ENCODE results near the gene OSBPL9. TPM values are rescaled to one million over a fixed set of nuclear protein-coding genes. Genes with fewer than 3 reads are reported as not detected.
"Not testable (repeated sequence)": the region's sequence is repeated elsewhere in the genome, so short reads cannot be mapped to it uniquely, and the experiment has no call there.

The OSBPL9 gene
- total RNA-seq, 1 donor from 2014 or later: 78.7 TPM

GRCh38 chr1:51699391-51699790 is 82.5 kb downstream of the OSBPL9 start:
- FAIRE-seq (no peak), DNase-seq (ENCODE audit: low spot score in 2 of 2) (no peak)

DNA sequence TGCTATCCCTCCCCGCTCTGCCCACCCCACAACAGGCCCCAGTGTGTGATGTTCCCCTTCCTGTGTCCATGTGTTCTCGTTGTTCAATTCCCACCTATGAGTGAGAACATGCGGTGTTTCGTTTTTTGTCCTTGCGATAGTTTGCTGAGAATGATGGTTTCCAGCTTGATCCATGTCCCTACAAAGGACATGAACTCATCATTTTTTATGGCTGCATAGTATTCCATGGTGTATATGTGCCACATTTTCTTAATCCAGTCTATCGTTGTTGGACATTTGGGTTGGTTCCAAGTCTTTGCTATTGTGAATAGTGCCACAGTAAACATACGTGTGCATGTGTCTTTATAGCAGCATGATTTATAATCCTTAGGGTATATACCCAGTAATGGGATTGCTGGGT is 84.9 kb downstream of the OSBPL9 start:
- not testable (repeated sequence) for FAIRE-seq; DNase-seq (ENCODE audit: low spot score in 2 of 2)

- DNase-seq (ENCODE audit: low spot score in 2 of 2); FAIRE-seq: not testable (repeated sequence)
Observed at GRCh38 chr1:51702220-51702619, 85.3 kb downstream of the OSBPL9 start.

GRCh38 chr1:51705035-51705434 is 88.1 kb downstream of the OSBPL9 start:
- no peak for FAIRE-seq
- no peak for DNase-seq (ENCODE audit: low spot score in 2 of 2)

DNA sequence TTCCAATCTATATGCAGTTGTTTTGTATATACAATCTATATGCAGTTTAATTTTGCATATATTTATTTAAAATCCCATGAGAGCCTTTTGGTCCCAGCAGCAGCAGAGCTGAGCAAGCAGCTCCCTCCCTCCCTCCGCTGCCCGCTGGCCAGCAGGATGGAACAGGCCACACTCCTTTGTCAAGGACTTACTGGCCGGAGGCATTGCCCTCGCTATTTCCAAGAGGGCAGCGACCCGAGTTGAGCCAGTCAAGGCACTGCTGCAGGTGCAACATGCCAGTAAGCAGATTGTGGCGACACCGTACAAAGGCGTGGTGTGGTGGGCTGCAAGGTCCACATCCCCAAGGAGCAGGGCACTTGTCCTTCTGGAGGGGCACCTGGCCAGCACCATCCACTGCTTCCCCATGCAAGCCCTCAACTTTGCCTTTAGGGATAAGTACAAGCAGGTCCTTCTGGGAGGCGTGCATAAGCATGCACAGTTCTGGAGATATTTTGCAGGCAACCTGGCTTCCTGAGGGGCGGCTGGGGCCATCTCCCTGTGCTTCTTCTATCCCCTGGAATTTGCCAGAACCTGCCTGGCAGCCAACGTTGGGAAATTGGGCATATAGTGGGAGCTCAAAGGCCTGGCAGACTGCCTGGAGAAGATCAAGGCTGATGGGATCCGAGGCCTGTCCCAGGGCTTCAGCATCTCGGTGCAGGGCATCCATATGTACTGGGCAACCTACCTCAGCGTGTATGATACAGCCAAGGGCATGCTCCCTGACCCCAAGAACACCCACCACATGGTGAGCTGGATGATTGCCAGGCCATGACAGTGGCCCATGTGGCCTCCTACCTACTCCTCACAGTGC is 92.2 kb downstream of the OSBPL9 start:
- DNase-seq (ENCODE audit: low spot score in 2 of 2): no peak
- no peak for FAIRE-seq

DNA sequence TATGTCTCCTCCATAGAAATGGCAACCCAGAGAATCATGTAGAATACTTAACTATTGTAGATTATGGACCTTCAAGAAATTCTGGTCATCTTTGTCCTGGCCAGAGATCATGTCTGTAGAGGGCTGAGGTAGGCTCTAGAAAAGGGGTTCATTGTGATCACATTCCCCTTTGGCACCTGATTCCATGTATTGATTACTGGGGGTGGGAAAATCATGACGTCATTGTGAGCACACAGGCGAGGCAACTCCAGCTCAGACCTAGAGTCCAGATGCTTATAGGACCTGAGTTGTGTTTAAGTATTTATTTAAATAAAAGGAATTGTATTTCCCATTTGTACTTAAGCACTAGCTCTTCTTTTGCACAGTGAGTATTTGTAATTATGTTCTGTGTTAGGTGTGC is 93.1 kb downstream of the OSBPL9 start:
- FAIRE-seq (no peak), DNase-seq (ENCODE audit: low spot score in 2 of 2) (no peak)

- FAIRE-seq (peak; percentile 49), DNase-seq (ENCODE audit: low spot score in 2 of 2) (no peak)
Observed at GRCh38 chr1:51712590-51712989, 95.7 kb downstream of the OSBPL9 start.

DNA sequence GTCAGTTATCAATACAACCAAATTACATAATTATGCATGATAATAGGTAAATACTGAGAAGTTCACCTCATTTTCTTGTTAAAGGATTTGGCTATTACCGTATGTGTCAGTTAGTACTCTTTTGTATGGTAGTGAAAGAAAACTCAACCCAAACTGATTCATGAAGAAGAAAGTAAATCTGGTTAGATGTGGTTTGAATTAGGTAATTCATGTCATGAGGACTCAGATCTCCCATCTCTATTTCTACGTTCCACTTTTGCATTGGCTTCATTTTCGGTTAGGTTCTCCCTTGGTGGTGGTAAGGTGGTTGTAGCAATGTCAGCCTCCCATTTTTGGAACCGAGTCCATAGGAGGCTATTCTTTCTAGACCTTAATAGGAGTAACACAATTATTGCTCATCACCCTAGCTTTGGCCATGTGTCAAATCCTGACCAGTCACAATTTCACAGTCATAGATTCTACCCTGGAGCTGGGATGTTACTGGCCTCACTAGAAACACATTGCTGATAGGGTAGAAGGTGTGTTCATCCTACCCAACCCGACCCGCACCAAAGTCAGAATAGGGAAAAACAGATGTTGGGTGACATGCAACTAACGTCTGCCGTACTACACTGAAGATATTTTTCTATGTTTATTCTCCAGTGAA is 97.6 kb downstream of the OSBPL9 start:
- DNase-seq (ENCODE audit: low spot score in 2 of 2): no peak
- FAIRE-seq: no peak

- no peak for DNase-seq (ENCODE audit: low spot score in 2 of 2)
- no peak for FAIRE-seq
Observed at GRCh38 chr1:51715369-51715768, 98.5 kb downstream of the OSBPL9 start.

GRCh38 chr1:51716746-51717145 is 99.9 kb downstream of the OSBPL9 start:
- DNase-seq (ENCODE audit: low spot score in 2 of 2) (no peak), FAIRE-seq (no peak)

- FAIRE-seq: no peak
- no peak for DNase-seq (ENCODE audit: low spot score in 2 of 2)
Observed at GRCh38 chr1:51717842-51718241, 101.0 kb downstream of the OSBPL9 start.

DNA sequence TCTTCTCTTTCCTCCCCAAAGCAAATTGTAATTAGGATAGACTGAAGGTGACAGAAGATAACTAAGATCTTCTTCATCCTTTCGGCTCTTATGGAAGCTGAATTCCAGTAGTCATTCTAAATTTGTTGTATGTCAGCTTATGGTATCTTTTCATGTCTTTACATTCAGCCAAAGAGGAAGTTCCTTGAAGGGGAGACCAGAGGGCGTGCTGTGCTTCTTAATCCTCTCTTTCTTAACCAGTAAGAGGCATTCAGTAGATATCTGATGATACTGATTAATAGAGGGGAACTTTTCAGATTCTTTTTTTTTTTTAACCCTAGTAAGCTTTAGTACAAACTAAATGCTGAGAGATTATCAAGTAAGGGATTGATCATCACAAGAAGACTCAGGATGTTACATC is 102.3 kb downstream of the OSBPL9 start:
- FAIRE-seq: no peak
- no peak for DNase-seq (ENCODE audit: low spot score in 2 of 2)

GRCh38 chr1:51724797-51725196 is 107.9 kb downstream of the OSBPL9 start:
- DNase-seq (ENCODE audit: low spot score in 2 of 2) (no peak), FAIRE-seq (no peak)

DNA sequence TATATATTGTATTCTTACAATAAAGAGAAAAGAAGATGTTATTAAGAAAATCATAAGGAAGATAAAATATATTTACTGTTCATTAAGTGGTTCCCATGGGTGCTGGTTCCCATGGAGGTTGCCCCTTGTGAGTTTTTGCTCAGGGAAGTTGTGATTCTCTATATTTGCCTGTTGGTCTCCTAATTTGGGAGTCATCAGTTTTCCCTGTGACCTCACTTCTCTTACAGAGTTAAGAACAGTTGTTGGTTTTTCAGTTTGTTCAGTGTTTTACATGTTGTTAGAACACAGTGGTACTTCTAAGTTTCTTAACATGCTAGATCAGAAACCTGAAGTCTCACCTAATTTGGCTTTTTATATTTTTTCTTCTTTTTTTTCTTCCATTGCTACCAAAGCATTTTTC is 109.2 kb downstream of the OSBPL9 start:
- FAIRE-seq (no peak), DNase-seq (ENCODE audit: low spot score in 2 of 2) (no peak)

DNA sequence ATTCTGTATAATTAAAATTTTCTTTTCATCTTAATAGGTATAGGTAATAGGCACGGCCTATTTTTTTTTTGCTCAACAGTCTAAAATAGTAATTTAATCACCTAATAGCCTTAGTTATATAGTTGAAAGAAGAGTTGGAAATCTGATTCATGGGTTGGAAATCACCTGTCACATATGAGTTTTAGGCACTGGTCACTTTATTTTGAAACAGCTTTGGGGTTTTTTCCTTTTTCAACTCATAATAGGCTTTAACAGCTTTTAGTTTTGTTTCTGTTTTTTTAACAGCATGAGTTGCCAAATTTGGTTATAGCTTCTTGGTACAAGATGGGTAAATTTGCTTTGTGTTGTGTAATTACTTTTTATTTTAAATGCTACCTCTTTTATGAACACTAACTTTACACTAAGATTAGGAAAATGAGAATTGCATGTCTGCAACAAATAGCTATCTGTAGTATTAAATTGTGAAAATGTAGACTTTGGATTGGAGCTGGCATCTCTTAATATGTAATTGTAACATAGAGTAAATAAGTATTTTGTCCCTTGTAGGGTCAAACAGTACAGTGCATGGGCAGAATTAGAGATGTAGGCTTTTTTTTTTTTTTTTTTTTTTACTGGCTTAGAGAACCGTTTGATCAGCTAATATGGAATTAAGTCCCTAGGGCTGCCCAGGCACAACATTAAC is 109.8 kb downstream of the OSBPL9 start:
- DNase-seq (ENCODE audit: low spot score in 2 of 2) (no peak), FAIRE-seq (no peak)

DNA sequence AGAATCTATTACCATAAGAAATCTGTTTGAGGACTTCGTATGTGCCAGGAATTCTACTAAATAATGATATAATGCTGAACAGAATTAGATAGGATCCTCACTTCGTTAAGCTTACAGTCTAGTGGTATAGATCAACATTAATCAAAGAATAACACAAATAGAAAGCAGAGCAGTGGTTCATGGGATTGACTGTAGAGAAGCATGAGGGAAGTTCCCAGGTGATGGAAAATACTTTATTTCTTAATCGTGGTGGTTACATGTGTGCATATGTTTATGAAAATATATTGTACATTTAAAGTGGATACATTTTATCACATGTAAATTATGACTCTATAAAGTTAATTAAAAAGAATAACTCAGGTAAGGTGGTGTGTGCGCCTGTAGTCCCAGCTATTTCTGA is 110.5 kb downstream of the OSBPL9 start:
- FAIRE-seq (no peak), DNase-seq (ENCODE audit: low spot score in 2 of 2) (no peak)

DNA sequence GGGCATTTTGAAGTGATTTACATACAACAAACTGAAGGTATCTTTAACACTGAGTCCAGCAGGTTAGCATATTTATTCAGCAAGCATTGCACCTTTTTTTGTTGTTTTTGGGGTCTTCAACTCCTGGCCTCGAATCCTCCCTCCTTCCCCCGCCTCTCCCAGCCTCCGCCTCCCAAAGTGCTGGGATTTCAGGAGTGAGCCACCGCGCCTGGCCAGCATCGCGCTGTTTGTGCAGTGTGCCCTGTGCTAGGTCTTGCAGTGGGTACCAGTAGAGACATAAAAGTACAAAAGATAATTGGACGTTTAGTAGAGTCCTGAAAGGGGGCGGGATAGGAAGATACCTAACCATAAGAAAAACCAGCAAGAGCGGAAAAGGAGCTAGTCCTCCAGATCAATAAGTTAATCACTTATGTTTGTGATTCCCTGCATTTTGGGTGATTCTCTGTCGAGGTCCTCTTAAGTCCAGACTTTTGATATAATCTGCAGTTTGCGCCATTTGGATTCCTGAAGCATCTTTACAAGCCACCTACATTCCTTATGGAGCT is 111.8 kb downstream of the OSBPL9 start:
- no peak for FAIRE-seq

DNA sequence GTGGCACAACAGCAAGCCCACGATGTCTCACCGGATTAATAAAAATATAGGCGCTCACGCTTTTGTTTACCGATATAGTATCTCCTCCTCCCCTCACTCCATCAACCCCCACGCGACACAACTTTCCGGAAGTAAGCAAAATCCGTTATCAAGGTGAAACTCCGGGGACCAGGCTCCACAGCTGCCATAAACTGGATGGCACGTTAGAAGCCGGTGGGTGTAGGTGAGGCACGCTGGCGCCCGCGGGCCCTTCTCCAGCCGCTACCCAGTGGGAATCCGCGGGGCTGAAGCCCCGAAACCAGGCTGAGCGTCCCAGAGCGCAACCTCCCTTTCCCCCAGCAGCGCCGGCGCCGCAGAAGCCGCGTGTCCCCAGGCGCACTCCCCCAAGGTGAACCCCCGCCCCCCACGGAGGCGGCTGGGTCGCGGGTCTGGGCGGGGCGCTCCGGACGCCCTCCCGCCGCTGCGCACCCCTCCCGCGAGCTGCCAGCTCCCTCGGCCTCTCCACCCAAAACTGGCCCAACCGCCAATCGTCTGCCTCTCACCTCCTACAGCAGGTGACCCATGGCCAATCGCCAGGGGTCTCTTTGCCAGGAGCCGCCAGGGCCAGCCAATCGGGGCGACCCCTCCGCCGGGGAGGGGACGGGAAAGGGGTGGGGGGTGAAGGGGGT is 112.4 kb downstream of the OSBPL9 start:
- no peak for FAIRE-seq

More for the DNA sequence above, 111.8 kb downstream of the OSBPL9 start:
- DNase-seq (ENCODE audit: low spot score in 2 of 2): no peak

GRCh38 chr1:51729824-51730301 is 113.0 kb downstream of the OSBPL9 start:
- FAIRE-seq: no peak
- no peak for DNase-seq (ENCODE audit: low spot score in 2 of 2)

More for the DNA sequence above, 112.4 kb downstream of the OSBPL9 start:
- peak; percentile 60 to 79 for DNase-seq (ENCODE audit: low spot score in 2 of 2)

GRCh38 chr1:51731998-51732397 is 115.1 kb downstream of the OSBPL9 start:
- FAIRE-seq (no peak), DNase-seq (ENCODE audit: low spot score in 2 of 2) (no peak)
